GM12878 (cell line): ENCODE measurements around the gene KLHL18. TPM values are rescaled to one million over a fixed set of nuclear protein-coding genes. Genes with fewer than 3 reads are reported as not detected.
A peak's percentile ranks its signal among the peaks of the same experiment; 100 is the strongest.

Experiments
- ATAC-seq: fragments of 200-7000 bp; cut with Tn5 transposase; 3 replicates; pipeline ENCODE4 v1.9.1; 2020; ENCODE audit warnings: mild to moderate bottlenecking, moderate library complexity
- BruUV-seq: library from RNA; stranded (reverse); fragments of 400-500 nt; replicated peaks from 2 replicates; lab custom pipeline; 2021; lab: Mats Ljungman, UMichigan
- CTCF ChIA-PET: fragments of 300-600 bp; sonication (Branson Sonifier 250); formaldehyde crosslinking; extraction: SDS; loops from one replicate; lab custom pipeline; 2021; ENCODE audit warnings: inconsistent platforms; lab: Yijun Ruan, JAX
- POLR2A ChIA-PET: fragments of 350-600 bp; formaldehyde crosslinking; extraction: SDS; loops from one replicate; lab custom pipeline; 2021; ENCODE audit warnings: inconsistent platforms; lab: Charles Lee
- RAD21 ChIA-PET: fragments of 300-600 bp; sonication (Branson Sonifier 250); formaldehyde crosslinking; loops from one replicate; lab custom pipeline; 2023; ENCODE audit warnings: antibody characterized with exemption; ENCODE audit not compliant: unreplicated experiment; lab: Charles Lee
- SMC1A ChIA-PET: fragments of 300-600 bp; sonication (Branson Sonifier 250); formaldehyde crosslinking; loops from one replicate; lab custom pipeline; 2023; ENCODE audit not compliant: unreplicated experiment, uncharacterized antibody; lab: Charles Lee
- DNase-seq: peaks from one replicate; pipeline ENCODE4 v3.0.0-alpha.2; 2011; ENCODE audit warnings: low read depth, low spot score
- FAIRE-seq: peaks from 3 replicates; lab custom pipeline; 2011; peaks lifted over from hg19 to GRCh38; lab: Jason Lieb, UNC
- H2AFZ ChIP-seq: 2 replicates; pipeline ENCODE4 v1.6.0; 2011; ENCODE audit warnings: low read depth, low read length, control low read depth; ENCODE audit not compliant: control insufficient read depth
- H3K27ac ChIP-seq: 2 replicates; pipeline ENCODE4 v1.5.1; 2011; ENCODE audit warnings: control low read depth; ENCODE audit not compliant: control insufficient read depth, insufficient read depth
- H3K27me3 ChIP-seq, 2 experiments: replicated peaks in 1 of 2; 2 replicates each; pipeline versions ENCODE4 v1.6.0 to v1.6.1; 2011; ENCODE audit warnings: low read length in 1 of 2; ENCODE audit not compliant: control insufficient read depth in 2 of 2, insufficient read depth in 2 of 2
- H3K36me3 ChIP-seq, 2 experiments: 2 replicates each; pipeline ENCODE4 v1.5.1; 2011; ENCODE audit warnings: low read length in 1 of 2; ENCODE audit not compliant: control insufficient read depth in 2 of 2, insufficient read depth in 2 of 2
- H3K4me1 ChIP-seq: 2 replicates; pipeline ENCODE4 v1.6.1; 2011; ENCODE audit warnings: mild to moderate bottlenecking, low read length, moderate library complexity, mixed read lengths; ENCODE audit not compliant: control insufficient read depth, insufficient read depth
- H3K4me2 ChIP-seq: 2 replicates; pipeline ENCODE4 v1.6.0; 2011; ENCODE audit warnings: control low read depth; ENCODE audit not compliant: control insufficient read depth, insufficient read depth
- H3K4me3 ChIP-seq: fragments of 200-600 bp; sonication (generic); 2 replicates; pipeline ENCODE4 v1.5.1; 2016
- H3K79me2 ChIP-seq: 2 replicates; pipeline ENCODE4 v1.6.0; 2011; ENCODE audit warnings: low read length; ENCODE audit not compliant: control insufficient read depth, insufficient read depth
- H3K9ac ChIP-seq: 2 replicates; pipeline ENCODE4 v1.8.0; 2011; ENCODE audit warnings: low read length, control low read depth, mixed read lengths; ENCODE audit not compliant: control insufficient read depth, insufficient read depth
- H3K9me3 ChIP-seq: replicated peaks from 3 replicates; pipeline ENCODE4 v1.5.1; 2011; ENCODE audit warnings: mild to moderate bottlenecking, low read length; ENCODE audit not compliant: control insufficient read depth, insufficient read depth
- H4K20me1 ChIP-seq: 2 replicates; pipeline ENCODE4 v1.6.0; 2011; ENCODE audit not compliant: control insufficient read depth, insufficient read depth
- FOXK2 ChIP-seq: fragments of 450-650 bp; IDR thresholded peaks from 2 replicates; pipeline ENCODE4 v1.6.1; 2017; ENCODE audit warnings: mild to moderate bottlenecking, moderate library complexity
- HCFC1 ChIP-seq: fragments of 150-350 bp; IDR thresholded peaks from 2 replicates; pipeline ENCODE4 v1.6.1; 2014; ENCODE audit warnings: low read length
- HDAC2 ChIP-seq: fragments of 200-600 bp; sonication (generic); IDR thresholded peaks from 2 replicates; pipeline ENCODE4 v1.6.1; 2017
- IKZF1 ChIP-seq: fragments of 450-650 bp; conservative IDR thresholded peaks from 2 replicates; pipeline ENCODE4 v1.6.1; 2017; ENCODE audit warnings: antibody characterized with exemption, mild to moderate bottlenecking
- JUND ChIP-seq: IDR thresholded peaks from 2 replicates; pipeline ENCODE4 v1.6.1; 2012; ENCODE audit warnings: low read depth, mild to moderate bottlenecking, low read length, improper control_type of control experiment, moderate library complexity
- NFYB ChIP-seq: IDR thresholded peaks from 2 replicates; pipeline ENCODE4 v1.6.1; 2011; ENCODE audit warnings: low read depth, mild to moderate bottlenecking, low read length, improper control_type of control experiment, moderate library complexity; ENCODE audit not compliant: insufficient read depth
- POLR2A ChIP-seq: IDR thresholded peaks from 2 replicates; pipeline ENCODE4 v1.6.1; 2011; ENCODE audit warnings: low read depth, mild to moderate bottlenecking, low read length
- SUZ12 ChIP-seq: fragments of 200-600 bp; sonication (generic); IDR thresholded peaks from one replicate; pipeline ENCODE4 v1.6.1; 2018; ENCODE audit warnings: antibody characterized with exemption, mild to moderate bottlenecking; ENCODE audit not compliant: unreplicated experiment
- YY1 ChIP-seq: IDR thresholded peaks from 2 replicates; pipeline ENCODE4 v1.6.1; 2011; ENCODE audit warnings: low read depth, mild to moderate bottlenecking, low read length
- ZBED1 ChIP-seq: IDR thresholded peaks from 2 replicates; pipeline ENCODE4 v1.6.1; 2016; ENCODE audit warnings: borderline replicate concordance
- WGBS: methylation state at CpG from one replicate; pipeline ENCODE4 v1.1.6; 2016; ENCODE audit warnings: low lambda C conversion rate; ENCODE audit not compliant: insufficient replicate concordance, insufficient coverage; ENCODE audit errors: missing lambda C conversion rate; 5-methylcytosine and 5-hydroxymethylcytosine counted together
- in situ Hi-C: fragments of 300-500 bp; cut with MboI; formaldehyde crosslinking; loops from 9 replicates; pipeline ENCODE4 v1.14.3; 2018; ENCODE audit warnings: mixed read lengths
- intact Hi-C: fragments of 100-400 bp; cut with micrococcal nuclease; formaldehyde crosslinking; loops from one replicate; pipeline ENCODE4 v1.14.2; 2022; ENCODE audit not compliant: unreplicated experiment
- polyA plus RNA-seq, 11 experiments: library from polyadenylated mRNA; depleted of rRNA in 4 of 11; unstranded in 6 of 11; stranded (reverse) in 5 of 11; fragments of >200 nt; fragmentation: Nextera tagmentation in 4 of 11; fragmentation: Illumina TruSeq in 1 of 11; extraction: Ambion mirVana in 4 of 11; extraction: Trizol in 1 of 11; gene quantifications; 1 replicate in 1 of 11; 2 replicates in 10 of 11; pipeline versions ENCODE4 v1.2.1 to v1.2.3, GENCODE V29; 2011 to 2016; ENCODE audit warnings: inconsistent platforms in 2 of 11, missing spikeins in 2 of 11, low read depth in 1 of 11
- total RNA-seq, 4 experiments: library from RNA; depleted of rRNA in 3 of 4; stranded (reverse); fragments of >200 nt in 3 of 4; fragmentation: Illumina TruSeq in 1 of 4; extraction: Trizol in 1 of 4; gene quantifications; 2 replicates each; pipeline versions ENCODE4 v1.2.1 to v1.2.3, GENCODE V29; 2013 to 2021
- TF ChIP-seq, protein P1 (sequence below): IDR thresholded peaks from 2 replicates; pipeline ENCODE4 v1.6.1; 2011; ENCODE audit warnings: low read depth, low read length, improper control_type of control experiment, borderline replicate concordance
- TF ChIP-seq, protein P2 (sequence below): IDR thresholded peaks from 2 replicates; pipeline ENCODE4 v1.6.1; 2012; ENCODE audit warnings: low read length, inconsistent platforms
- TF ChIP-seq, protein P3 (sequence below): fragments of 450-650 bp; IDR thresholded peaks from 2 replicates; pipeline ENCODE4 v1.6.1; 2017; ENCODE audit warnings: mild to moderate bottlenecking, low read depth, inconsistent platforms; ENCODE audit not compliant: poor library complexity, severe bottlenecking
- TF ChIP-seq, protein P4 (sequence below): IDR thresholded peaks from 2 replicates; pipeline ENCODE4 v1.6.1; 2012; ENCODE audit warnings: low read depth, low read length, improper control_type of control experiment

KLHL18 gene
- total and polyA plus RNA-seq, 10 of the 15 experiments (the other 5 are each of a cell fraction or from before 2014, with no cell fraction given) = 24.0 to 69.8 (median 51.7) TPM

DNA sequence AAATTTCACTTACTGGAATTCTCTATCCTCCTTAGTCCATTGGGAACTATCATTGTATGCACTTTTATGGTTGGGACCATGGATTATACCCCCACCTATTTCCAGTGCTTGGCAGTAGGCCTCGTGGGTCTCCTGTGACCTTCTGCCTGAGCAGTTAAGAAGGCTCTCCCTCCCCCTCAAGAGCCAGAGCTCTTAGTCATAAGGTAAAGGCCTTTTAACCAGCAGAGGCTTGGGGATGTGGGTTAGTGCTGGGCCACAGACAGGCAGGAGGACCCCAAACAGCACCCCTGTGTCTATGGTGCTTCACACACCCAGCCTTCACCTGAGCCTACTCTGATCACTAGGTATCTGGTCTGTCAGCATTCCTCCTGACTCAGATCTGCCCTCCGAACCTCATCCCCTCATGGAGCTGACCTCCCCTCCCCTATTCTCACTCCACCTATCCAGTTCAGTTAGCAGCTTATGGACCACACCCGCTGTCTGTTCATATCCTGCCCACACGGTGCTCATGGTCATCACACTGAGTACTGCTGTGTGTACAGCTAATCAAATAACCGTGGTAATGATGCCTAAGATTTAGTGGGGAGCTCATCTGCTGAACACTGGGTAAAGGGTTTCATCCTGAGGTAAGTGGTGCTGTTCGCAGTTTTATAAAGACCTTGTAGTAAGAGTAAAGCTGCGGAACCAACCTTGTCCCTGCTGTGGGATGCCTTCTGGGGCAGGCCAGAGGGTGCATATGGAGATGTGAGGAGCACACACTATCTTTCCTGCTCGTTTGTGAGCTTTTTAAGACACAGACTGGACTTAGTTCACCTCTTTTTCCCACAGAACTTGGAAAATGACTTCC is 40.9 kb downstream of the KLHL18 start (continued):
- TF ChIP-seq, protein P1, sequence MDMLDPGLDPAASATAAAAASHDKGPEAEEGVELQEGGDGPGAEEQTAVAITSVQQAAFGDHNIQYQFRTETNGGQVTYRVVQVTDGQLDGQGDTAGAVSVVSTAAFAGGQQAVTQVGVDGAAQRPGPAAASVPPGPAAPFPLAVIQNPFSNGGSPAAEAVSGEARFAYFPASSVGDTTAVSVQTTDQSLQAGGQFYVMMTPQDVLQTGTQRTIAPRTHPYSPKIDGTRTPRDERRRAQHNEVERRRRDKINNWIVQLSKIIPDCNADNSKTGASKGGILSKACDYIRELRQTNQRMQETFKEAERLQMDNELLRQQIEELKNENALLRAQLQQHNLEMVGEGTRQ = no peak
- TF ChIP-seq POLR2A = no peak
- no peak for TF ChIP-seq FOXK2
- TF ChIP-seq ZBED1 = no peak
- TF ChIP-seq JUND = no peak
- TF ChIP-seq, protein P2, sequence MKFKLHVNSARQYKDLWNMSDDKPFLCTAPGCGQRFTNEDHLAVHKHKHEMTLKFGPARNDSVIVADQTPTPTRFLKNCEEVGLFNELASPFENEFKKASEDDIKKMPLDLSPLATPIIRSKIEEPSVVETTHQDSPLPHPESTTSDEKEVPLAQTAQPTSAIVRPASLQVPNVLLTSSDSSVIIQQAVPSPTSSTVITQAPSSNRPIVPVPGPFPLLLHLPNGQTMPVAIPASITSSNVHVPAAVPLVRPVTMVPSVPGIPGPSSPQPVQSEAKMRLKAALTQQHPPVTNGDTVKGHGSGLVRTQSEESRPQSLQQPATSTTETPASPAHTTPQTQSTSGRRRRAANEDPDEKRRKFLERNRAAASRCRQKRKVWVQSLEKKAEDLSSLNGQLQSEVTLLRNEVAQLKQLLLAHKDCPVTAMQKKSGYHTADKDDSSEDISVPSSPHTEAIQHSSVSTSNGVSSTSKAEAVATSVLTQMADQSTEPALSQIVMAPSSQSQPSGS = no peak

DNA sequence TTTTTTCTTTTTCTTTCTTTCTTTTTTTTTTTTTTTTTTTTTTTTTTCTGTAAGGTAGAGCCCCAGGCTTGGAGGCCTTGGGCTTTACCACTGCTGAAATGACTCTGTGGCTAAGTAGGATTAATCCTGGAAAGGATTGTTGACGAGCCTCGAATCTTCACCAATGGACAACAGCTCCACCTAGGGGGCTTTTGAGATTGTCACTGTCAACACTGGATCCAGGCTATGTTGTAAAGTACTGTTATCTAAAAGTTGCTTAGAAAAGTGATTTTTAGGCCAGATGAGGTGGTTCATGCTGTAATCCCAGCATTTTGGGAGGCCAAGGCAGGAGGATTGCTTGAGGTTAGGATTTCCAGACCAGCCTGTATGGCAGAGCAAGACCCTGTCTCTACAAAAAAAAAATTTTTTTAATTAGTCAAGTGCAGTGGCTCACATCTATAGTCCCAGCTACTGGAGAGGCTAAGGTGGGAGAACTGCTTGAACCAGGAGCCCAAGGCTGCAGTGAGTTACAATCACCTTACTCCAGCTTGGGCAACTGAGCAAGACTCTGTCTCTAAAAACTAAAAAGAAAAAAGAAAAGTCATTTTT is 41.6 kb downstream of the KLHL18 start:
- Histone ChIP-seq H4K20me1 (no peaks in the 10 kb centered on the region), H3K27ac (no peak overlapping the region), H3K9ac (no peak overlapping the region), H3K9me3 (no peaks in the 10 kb centered on the region), H2AFZ (no peak overlapping the region), H3K4me3 (no peak overlapping the region), H3K79me2 (no peaks in the 10 kb centered on the region), H3K4me2 (no peak overlapping the region), H3K36me3 (peaks cover 20 to 42% of the 10 kb centered on the region in 2 experiments; a peak in 3 of 4 replicates), H3K4me1 (no peaks in the 10 kb centered on the region), H3K27me3 (no peaks in the 10 kb centered on the region)
- ChIA-PET POLR2A (interaction anchor here (0.6 to 1.3 kb wide), 5 partner anchors 11 to 161 kb away, joined by 3 to 4 read pairs (median 4); no protein-coding TSS in a partner anchor), CTCF (interaction anchor here (0.7 to 9.2 kb wide), 39 partner anchors 8 to 464 kb away, joined by 3 to 82 read pairs (median 4); partner anchors contain the start of genes KIF9, KLHL18 and SETD2), SMC1A (interaction anchor here (0.7 to 5.3 kb wide), 15 partner anchors 11 to 250 kb away, joined by 3 to 42 read pairs (median 7); partner anchors contain the start of genes KLHL18 and SETD2), RAD21 (interaction anchor here (0.6 to 5.0 kb wide), 21 partner anchors 13 to 451 kb away, joined by 3 to 56 read pairs (median 3); partner anchors contain the start of genes KIF9, KLHL18, PTPN23 and SETD2)
- FAIRE-seq (peak; percentile 65), DNase-seq (peak; percentile 24), ATAC-seq (peak; percentile 89)
- in situ Hi-C loops (no loop called here), intact Hi-C loops (loop anchor here (1.0 to 10.0 kb wide), 5 partner anchors 42 to 280 kb away; partner anchors contain the start of genes KIF9, KLHL18 and SETD2)
- BruUV-seq = no TSS peak
- WGBS = 0% methylated on average over 2 of the region's 2 CpGs
- TF ChIP-seq SUZ12 = no peak
- TF ChIP-seq, protein P3, sequence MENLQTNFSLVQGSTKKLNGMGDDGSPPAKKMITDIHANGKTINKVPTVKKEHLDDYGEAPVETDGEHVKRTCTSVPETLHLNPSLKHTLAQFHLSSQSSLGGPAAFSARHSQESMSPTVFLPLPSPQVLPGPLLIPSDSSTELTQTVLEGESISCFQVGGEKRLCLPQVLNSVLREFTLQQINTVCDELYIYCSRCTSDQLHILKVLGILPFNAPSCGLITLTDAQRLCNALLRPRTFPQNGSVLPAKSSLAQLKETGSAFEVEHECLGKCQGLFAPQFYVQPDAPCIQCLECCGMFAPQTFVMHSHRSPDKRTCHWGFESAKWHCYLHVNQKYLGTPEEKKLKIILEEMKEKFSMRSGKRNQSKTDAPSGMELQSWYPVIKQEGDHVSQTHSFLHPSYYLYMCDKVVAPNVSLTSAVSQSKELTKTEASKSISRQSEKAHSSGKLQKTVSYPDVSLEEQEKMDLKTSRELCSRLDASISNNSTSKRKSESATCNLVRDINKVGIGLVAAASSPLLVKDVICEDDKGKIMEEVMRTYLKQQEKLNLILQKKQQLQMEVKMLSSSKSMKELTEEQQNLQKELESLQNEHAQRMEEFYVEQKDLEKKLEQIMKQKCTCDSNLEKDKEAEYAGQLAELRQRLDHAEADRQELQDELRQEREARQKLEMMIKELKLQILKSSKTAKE = no peak
- TF ChIP-seq YY1 = 0 out of 2 replicates have a peak, but pooled peaks have one; percentile 20
- no peak for TF ChIP-seq HCFC1
- TF ChIP-seq, protein P4, sequence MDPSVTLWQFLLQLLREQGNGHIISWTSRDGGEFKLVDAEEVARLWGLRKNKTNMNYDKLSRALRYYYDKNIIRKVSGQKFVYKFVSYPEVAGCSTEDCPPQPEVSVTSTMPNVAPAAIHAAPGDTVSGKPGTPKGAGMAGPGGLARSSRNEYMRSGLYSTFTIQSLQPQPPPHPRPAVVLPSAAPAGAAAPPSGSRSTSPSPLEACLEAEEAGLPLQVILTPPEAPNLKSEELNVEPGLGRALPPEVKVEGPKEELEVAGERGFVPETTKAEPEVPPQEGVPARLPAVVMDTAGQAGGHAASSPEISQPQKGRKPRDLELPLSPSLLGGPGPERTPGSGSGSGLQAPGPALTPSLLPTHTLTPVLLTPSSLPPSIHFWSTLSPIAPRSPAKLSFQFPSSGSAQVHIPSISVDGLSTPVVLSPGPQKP = no peak
- no peak for TF ChIP-seq HDAC2
- no peak for TF ChIP-seq NFYB
- no peak for TF ChIP-seq IKZF1
- TF ChIP-seq, protein P1 = no peak
